Caco-2 (cell line): Measurements from ENCODE around the gene BBOF1. TPM values are rescaled to one million over a fixed set of nuclear protein-coding genes. Genes with fewer than 3 reads are reported as not detected.

ENCODE experiments used
- BruUV-seq: library from RNA; stranded (reverse); fragments of 400-500 nt; replicated peaks from 2 replicates; lab custom pipeline; 2021; lab: Mats Ljungman, UMichigan
- CTCF ChIA-PET: fragments of 300-600 bp; sonication (Branson Sonifier 250); formaldehyde crosslinking; loops from one replicate; lab custom pipeline; 2022; ENCODE audit warnings: antibody characterized with exemption; lab: Charles Lee
- POLR2A ChIA-PET: fragments of 300-600 bp; sonication (Branson Sonifier 250); formaldehyde crosslinking; loops from one replicate; lab custom pipeline; 2022; ENCODE audit warnings: antibody characterized with exemption; lab: Charles Lee
- DNase-seq, 2 experiments: peaks; one replicate each; pipeline versions ENCODE4 v3.0.0 to v3.0.0-alpha.2; 2020 to 2022
- H3K27me3 ChIP-seq: replicated peaks from 2 replicates; pipeline ENCODE4 v1.6.0; 2011; ENCODE audit warnings: low read length; ENCODE audit not compliant: control insufficient read depth, insufficient read depth
- H3K36me3 ChIP-seq: 2 replicates; pipeline ENCODE4 v1.5.1; 2011; ENCODE audit warnings: low read length; ENCODE audit not compliant: control insufficient read depth, insufficient read depth
- H3K4me1 ChIP-seq: fragments of 250-450 bp; sonication (Bioruptor Pico); 2 replicates; pipeline ENCODE4 v1.5.1; 2020; ENCODE audit warnings: mild to moderate bottlenecking
- H3K4me3 ChIP-seq: 2 replicates; pipeline ENCODE4 v1.5.1; 2011; ENCODE audit warnings: low read depth, mild to moderate bottlenecking, control low read depth, low read length
- H3K9me3 ChIP-seq: fragments of 250-450 bp; sonication (Bioruptor Pico); 2 replicates; pipeline ENCODE4 v1.5.1; 2020; ENCODE audit warnings: mild to moderate bottlenecking, moderate library complexity
- H3K27ac Mint-ChIP-seq: one replicate; pipeline ENCODE4 v1.8.0; 2022; ENCODE audit warnings: mixed read lengths; ENCODE audit not compliant: unreplicated experiment
- H3K27me3 Mint-ChIP-seq: one replicate; pipeline ENCODE4 v1.8.0; 2022; ENCODE audit warnings: mixed read lengths; ENCODE audit not compliant: insufficient read depth, unreplicated experiment
- H3K36me3 Mint-ChIP-seq: one replicate; pipeline ENCODE4 v1.8.0; 2022; ENCODE audit warnings: mild to moderate bottlenecking, mixed read lengths; ENCODE audit not compliant: insufficient read depth, unreplicated experiment
- H3K4me1 Mint-ChIP-seq: one replicate; pipeline ENCODE4 v1.8.0; 2022; ENCODE audit warnings: low read depth, mixed read lengths; ENCODE audit not compliant: unreplicated experiment
- H3K4me3 Mint-ChIP-seq: one replicate; pipeline ENCODE4 v1.8.0; 2022; ENCODE audit warnings: mild to moderate bottlenecking, moderate library complexity, mixed read lengths; ENCODE audit not compliant: unreplicated experiment
- H3K9me3 Mint-ChIP-seq: one replicate; pipeline ENCODE4 v1.8.0; 2022; ENCODE audit warnings: mixed read lengths; ENCODE audit not compliant: unreplicated experiment
- intact Hi-C: fragments of 100-400 bp; cut with micrococcal nuclease; formaldehyde crosslinking; loops from one replicate; pipeline ENCODE4 v1.10.0; 2022; ENCODE audit not compliant: unreplicated experiment
- total RNA-seq: library from RNA; stranded (reverse); gene quantifications from 2 replicates; pipeline ENCODE4 v1.2.3, GENCODE V29; 2022
- TF ChIP-seq, protein P1 (sequence below), 2 experiments: fragments of 200-600 bp in 1 of 2; IDR thresholded peaks; 1 replicate in 1 of 2; 2 replicates in 1 of 2; pipeline versions ENCODE4 v1.5.1 to v1.8.0; 2011 to 2022; ENCODE audit warnings: antibody characterized with exemption in 1 of 2, control low read depth in 1 of 2, inconsistent platforms in 1 of 2, low read depth in 1 of 2, low read length in 1 of 2, mild to moderate bottlenecking in 1 of 2, moderate library complexity in 1 of 2; ENCODE audit not compliant: insufficient read depth in 1 of 2, severe bottlenecking in 1 of 2, unreplicated experiment in 1 of 2

BBOF1 gene
- total RNA-seq, 1 experiment from 2014 or later = 0.66 TPM

- intact Hi-C loops = no loop called here
- CTCF ChIA-PET = no interaction called here
- Mint-ChIP-seq H3K4me1 (peaks cover 7% of the 10 kb centered on the region), H3K9me3 (no peaks in the 10 kb centered on the region), H3K27ac (no peak overlapping the region), H3K36me3 (peaks cover under 1% of the 10 kb centered on the region), H3K4me3 (no peak overlapping the region), H3K27me3 (no peaks in the 10 kb centered on the region)
- no TSS peak for BruUV-seq
- H3K9me3 ChIP-seq = no peaks in the 10 kb centered on the region
- H3K4me1 ChIP-seq = no peaks in the 10 kb centered on the region
- no peak overlapping the region for H3K4me3 ChIP-seq
- no peaks in the 10 kb centered on the region for H3K27me3 ChIP-seq
- no peaks in the 10 kb centered on the region for H3K36me3 ChIP-seq
- POLR2A ChIA-PET = no interaction called here
- DNase-seq = no peak
- TF ChIP-seq, protein P1, sequence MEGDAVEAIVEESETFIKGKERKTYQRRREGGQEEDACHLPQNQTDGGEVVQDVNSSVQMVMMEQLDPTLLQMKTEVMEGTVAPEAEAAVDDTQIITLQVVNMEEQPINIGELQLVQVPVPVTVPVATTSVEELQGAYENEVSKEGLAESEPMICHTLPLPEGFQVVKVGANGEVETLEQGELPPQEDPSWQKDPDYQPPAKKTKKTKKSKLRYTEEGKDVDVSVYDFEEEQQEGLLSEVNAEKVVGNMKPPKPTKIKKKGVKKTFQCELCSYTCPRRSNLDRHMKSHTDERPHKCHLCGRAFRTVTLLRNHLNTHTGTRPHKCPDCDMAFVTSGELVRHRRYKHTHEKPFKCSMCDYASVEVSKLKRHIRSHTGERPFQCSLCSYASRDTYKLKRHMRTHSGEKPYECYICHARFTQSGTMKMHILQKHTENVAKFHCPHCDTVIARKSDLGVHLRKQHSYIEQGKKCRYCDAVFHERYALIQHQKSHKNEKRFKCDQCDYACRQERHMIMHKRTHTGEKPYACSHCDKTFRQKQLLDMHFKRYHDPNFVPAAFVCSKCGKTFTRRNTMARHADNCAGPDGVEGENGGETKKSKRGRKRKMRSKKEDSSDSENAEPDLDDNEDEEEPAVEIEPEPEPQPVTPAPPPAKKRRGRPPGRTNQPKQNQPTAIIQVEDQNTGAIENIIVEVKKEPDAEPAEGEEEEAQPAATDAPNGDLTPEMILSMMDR (IDR thresholded peaks at IDR 0.05; ENCODE audit: insufficient read depth in 1 of 2, low read depth in 1 of 2, low read length in 1 of 2, severe bottlenecking in 1 of 2, unreplicated experiment in 1 of 2) = no peak
These were observed 45.3 kb downstream of the BBOF1 start for GRCh38 chr14:74064426-74064825.

- Histone ChIP-seq H3K27me3 (no peaks in the 10 kb centered on the region), H3K9me3 (no peaks in the 10 kb centered on the region), H3K4me3 (no peak overlapping the region), H3K4me1 (no peaks in the 10 kb centered on the region), H3K36me3 (no peaks in the 10 kb centered on the region)
- no TSS peak for BruUV-seq
- ChIA-PET CTCF (no interaction called here), POLR2A (no interaction called here)
- DNase-seq = no peak
- Mint-ChIP-seq H3K4me1 (peaks cover 7% of the 10 kb centered on the region), H3K27me3 (no peaks in the 10 kb centered on the region), H3K27ac (no peak overlapping the region), H3K4me3 (no peak overlapping the region), H3K9me3 (no peaks in the 10 kb centered on the region), H3K36me3 (peaks cover 5% of the 10 kb centered on the region)
- intact Hi-C loops = no loop called here
- TF ChIP-seq, protein P1 (IDR thresholded peaks at IDR 0.05; ENCODE audit: insufficient read depth in 1 of 2, low read depth in 1 of 2, low read length in 1 of 2, severe bottlenecking in 1 of 2, unreplicated experiment in 1 of 2) = no peak
These were observed 45.7 kb downstream of the BBOF1 start for GRCh38 chr14:74064883-74065282.

- Histone ChIP-seq H3K4me1 (no peaks in the 10 kb centered on the region), H3K9me3 (no peaks in the 10 kb centered on the region), H3K36me3 (no peaks in the 10 kb centered on the region), H3K4me3 (no peak overlapping the region), H3K27me3 (no peaks in the 10 kb centered on the region)
- BruUV-seq = no TSS peak
- TF ChIP-seq, protein P1 (IDR thresholded peaks at IDR 0.05; ENCODE audit: insufficient read depth in 1 of 2, low read depth in 1 of 2, low read length in 1 of 2, severe bottlenecking in 1 of 2, unreplicated experiment in 1 of 2) = no peak
- ChIA-PET CTCF (no interaction called here), POLR2A (no interaction called here)
- H3K27ac Mint-ChIP-seq = no peak overlapping the region
- H3K4me1 Mint-ChIP-seq = peaks cover 7% of the 10 kb centered on the region
- peaks cover 6% of the 10 kb centered on the region for H3K36me3 Mint-ChIP-seq
- H3K27me3 Mint-ChIP-seq = no peaks in the 10 kb centered on the region
- DNase-seq = no peak
- H3K4me3 Mint-ChIP-seq = no peak overlapping the region
- H3K9me3 Mint-ChIP-seq = no peaks in the 10 kb centered on the region
- intact Hi-C loops = no loop called here
These were observed 46.8 kb downstream of the BBOF1 start for GRCh38 chr14:74065746-74066575.
